GM12864 (cell line): ENCODE results near the gene ABCB9.
"Not testable (repeated sequence)": the region's sequence is repeated elsewhere in the genome, so short reads cannot be mapped to it uniquely, and the experiment has no call there.

ENCODE experiments used
- DNase-seq: peaks from one replicate; pipeline ENCODE4 v3.0.0-alpha.2; 2011; ENCODE audit warnings: low read depth
- H3K4me3 ChIP-seq: 2 replicates; pipeline ENCODE4 v1.5.1; 2011; ENCODE audit warnings: mild to moderate bottlenecking, low read depth, low read length, control low read depth
- CTCF ChIP-seq: IDR thresholded peaks from 2 replicates; pipeline ENCODE4 v1.5.1; 2011; ENCODE audit warnings: low read depth, mild to moderate bottlenecking, moderate library complexity, low read length, control low read depth, inconsistent platforms; ENCODE audit errors: missing control alignments

ABCB9 gene

GRCh38 chr12:122917507-122918121 is 48.6 kb downstream of the ABCB9 start:
- no peak overlapping the region for H3K4me3 ChIP-seq
- TF ChIP-seq CTCF: no peak
- no peak for DNase-seq

- DNase-seq: no peak
- no peak for TF ChIP-seq CTCF
These were observed 56.6 kb downstream of the ABCB9 start for GRCh38 chr12:122909442-122910288.

GRCh38 chr12:122908915-122909314 is 57.3 kb downstream of the ABCB9 start:
- H3K4me3 ChIP-seq: no peak overlapping the region
- no peak for TF ChIP-seq CTCF
- DNase-seq: no peak

More at GRCh38 chr12:122909442-122910288, 56.6 kb downstream of the ABCB9 start:
- H3K4me3 ChIP-seq: no peak overlapping the region

GRCh38 chr12:122905258-122905657 is 61.0 kb downstream of the ABCB9 start:
- not testable (repeated sequence) for H3K4me3 ChIP-seq, DNase-seq

GRCh38 chr12:122903693-122904034 is 62.6 kb downstream of the ABCB9 start:
- H3K4me3 ChIP-seq: no peak overlapping the region
- DNase-seq: no peak
- TF ChIP-seq CTCF: no peak

- H3K4me3 ChIP-seq: no peak overlapping the region
- no peak for DNase-seq
- TF ChIP-seq CTCF: no peak
These were observed 63.2 kb downstream of the ABCB9 start for GRCh38 chr12:122902854-122903692.

GRCh38 chr12:122899887-122900286 is 66.4 kb downstream of the ABCB9 start:
- TF ChIP-seq CTCF: no peak
- H3K4me3 ChIP-seq: no peak overlapping the region
- no peak for DNase-seq
